GM19035 (cell line): ENCODE measurements around the gene SDCCAG8.

Experiments used
- ATAC-seq: cut with Tn5 transposase; IDR thresholded peaks from one replicate; pipeline ENCODE4 v1.9.1; 2021; ENCODE audit not compliant: unreplicated experiment

Gene SDCCAG8

DNA sequence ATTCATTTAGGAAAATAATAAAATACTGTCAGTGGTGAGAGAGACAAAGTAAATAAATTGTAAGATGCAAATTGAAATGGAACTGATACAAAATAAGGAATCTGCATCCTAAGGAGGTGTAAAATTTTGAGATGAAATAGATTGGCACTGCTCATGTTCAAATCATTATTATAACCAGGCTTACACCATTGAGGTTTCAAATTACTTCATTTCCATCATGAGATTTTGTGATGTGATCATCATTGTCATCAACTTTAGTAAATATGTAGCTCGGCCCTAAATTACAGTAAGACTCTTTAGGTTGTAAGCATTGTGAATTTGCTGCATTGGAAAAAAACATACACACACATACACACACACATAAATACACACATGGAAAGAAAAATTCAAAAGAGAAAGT is 123.4 kb downstream of the SDCCAG8 start:
- ATAC-seq, result no peak

DNA sequence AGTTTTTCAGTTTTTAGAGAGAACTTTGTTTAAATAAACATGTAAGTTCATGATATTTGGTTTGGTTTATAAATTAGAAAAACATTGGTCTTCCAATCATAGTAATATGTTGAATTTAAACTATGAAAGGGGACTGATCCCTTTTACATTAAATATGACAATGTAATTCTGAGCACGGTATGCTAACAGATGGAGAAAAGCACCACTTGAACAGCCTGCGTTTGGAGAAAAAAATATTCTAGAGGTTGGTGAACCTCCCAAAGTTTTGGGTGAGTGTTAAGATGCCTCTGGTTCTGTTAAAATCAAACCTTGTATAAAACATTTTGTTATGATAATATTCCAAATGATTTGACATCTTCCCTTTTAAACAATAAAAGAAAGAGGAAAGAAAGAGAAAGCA is 123.9 kb downstream of the SDCCAG8 start:
- no peak for ATAC-seq

DNA sequence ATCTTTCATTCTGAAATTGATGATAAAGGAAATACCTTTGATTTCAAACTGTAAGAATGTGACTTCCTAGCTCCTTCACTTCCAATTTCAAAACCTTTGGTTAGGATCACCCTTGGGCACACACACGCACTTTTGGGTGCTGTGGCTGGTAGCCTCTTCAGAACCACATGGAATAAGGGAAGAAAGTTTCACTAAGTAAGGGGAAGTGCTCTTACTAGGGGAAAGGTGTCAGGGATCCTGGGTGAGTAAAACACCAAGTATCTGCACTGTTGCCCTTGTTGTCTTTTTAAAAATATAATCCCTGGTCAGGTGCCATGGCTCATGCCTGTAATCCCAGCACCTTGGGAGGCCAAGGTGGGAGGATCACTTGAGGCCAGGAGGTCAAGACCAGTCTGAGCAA is 132.4 kb downstream of the SDCCAG8 start:
- ATAC-seq, result no peak

DNA sequence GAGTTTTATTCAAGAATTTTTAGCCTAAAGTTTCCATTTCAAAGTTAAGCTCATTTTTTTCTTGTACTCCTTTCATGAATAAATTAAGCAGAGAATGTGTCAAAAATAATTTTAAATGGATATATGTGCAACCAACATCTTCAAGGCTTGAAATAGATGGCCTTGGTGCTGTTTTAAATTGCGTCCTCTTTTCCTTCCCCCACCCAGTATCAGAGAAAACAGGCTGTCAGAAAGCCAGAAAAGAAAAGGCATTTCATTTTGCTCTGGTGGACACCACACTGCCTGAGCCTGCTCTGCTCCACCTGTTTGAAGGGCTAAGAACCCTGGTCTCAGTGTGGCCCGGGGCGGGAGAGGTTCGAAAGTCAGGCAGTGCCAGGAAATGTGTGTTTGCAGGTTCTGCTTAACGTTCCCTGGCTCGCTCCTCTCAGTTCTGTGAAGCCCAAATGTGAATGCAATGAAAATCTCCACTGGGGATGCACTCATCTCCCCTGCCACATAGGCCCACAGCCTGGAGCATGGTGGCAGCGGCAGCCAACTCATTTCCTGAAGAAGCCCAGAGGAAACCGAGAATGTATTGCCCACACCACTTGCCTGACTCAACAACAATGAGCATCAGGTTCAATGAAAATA is 134.4 kb downstream of the SDCCAG8 start:
- ATAC-seq, result no peak

DNA sequence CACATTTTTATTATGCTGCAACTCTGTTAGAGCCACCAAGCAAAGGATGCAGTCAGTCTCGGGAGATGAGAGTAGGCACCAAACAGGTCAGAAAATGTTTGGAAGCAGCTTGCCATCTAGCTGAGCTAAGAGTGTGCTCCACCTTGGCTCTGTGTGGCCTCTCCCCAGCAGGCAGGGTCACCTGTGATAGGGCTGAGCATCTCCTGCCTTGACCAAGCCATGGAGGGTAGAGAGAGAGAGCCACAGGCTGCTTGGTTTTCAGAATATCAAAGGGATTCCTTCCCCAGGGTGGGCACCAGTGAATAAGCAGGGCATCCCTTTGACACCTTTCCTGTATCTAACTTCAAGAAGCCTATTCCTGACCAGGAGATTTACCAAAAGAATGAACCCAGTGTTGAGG is 135.5 kb downstream of the SDCCAG8 start:
- ATAC-seq, result no peak

DNA sequence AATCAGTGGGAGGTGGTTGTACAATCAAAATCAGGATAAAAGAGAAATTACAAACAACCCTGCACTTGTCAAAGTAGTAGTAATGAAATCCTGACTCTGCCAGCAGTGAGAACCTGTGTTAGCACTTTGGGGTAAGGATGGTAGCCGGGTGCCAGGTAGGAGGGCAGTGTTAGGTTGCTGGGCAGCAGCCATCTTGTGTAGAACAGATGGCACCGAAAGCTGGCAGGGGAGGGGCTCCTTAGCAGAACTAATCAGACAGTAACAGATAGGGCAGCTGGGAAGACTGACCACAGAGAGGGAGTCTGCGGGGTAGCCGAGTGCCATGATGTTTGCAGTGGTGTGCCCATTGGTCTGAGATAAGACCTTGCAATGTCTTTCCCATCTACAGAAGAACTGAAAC is 137.3 kb downstream of the SDCCAG8 start:
- ATAC-seq, result no peak

DNA sequence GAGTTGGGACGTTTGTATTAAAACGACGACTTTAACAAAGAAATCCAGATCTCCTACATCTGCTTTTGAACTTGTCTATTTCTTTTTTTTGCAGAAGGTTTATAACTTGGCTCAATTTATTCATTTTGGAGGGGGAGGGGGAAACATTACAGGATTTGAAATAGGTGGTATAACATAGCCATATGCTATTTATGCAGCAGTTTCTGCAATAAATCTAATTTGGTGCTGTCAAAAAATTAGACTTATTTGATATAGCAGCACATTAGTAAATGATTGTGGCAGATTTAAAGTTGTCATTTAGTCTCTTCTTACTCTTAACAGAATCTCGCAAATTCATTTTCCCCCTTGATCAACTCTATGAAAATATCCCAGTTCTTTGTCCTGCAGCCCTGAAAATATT is 138.2 kb downstream of the SDCCAG8 start:
- no peak for ATAC-seq

DNA sequence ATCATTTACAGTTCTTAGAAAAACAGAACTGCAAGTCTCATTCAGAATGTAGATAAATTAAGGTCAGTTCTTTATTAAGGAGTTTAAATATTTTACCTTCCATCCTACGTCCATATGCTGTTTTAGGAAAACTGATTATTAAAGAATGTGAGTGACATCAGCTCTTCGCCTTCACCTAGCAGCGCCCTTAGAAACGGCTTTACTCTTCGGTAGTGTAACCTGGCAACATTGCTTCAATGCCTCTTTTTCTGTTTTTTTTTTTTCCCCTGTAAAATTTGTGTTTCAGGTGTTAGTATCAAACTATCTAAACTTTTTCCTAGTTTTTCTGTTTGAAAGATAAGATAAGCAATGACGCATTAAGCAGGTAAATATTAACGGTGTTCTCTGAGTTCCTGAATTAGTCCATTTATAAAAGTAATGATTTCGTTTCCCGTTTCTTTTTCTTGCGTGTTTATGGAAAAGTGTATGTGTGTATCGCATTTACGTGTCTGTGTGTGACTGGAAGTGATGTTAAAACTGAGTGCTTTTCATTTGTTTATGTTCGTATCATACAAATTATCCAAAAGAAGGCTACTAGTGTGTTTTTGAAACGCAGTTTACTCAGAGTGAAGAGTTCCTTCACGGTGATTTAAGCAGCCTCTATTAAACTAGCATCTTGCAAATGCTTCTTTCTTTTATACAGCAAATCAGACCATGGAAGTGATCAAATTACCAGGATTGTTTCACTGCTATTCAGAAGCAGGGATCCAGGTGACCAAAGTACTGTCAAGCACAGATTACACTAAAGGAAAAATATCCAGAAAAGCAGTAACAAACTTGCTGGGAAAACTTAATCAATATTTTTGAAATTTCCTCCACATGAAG is 139.0 kb downstream of the SDCCAG8 start:
- ATAC-seq, result no peak

DNA sequence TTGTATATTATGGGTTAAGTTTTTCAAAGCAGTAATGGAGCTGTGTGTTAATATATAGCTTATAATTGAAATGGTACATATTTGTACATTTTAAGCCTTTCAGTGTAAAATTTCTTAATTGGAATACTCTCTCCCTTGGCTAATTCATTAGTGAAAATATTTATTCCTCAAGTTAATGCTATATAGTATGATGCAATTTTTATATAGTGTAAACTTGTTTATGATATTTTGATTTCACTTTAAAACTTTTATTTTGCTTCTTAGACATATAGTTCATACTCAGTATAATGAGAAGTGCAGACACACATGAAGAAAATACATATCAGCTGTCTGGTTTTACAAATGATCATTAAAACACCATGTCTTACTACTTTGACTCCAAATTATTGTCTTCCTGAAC is 140.6 kb downstream of the SDCCAG8 start:
- ATAC-seq, result no peak

DNA sequence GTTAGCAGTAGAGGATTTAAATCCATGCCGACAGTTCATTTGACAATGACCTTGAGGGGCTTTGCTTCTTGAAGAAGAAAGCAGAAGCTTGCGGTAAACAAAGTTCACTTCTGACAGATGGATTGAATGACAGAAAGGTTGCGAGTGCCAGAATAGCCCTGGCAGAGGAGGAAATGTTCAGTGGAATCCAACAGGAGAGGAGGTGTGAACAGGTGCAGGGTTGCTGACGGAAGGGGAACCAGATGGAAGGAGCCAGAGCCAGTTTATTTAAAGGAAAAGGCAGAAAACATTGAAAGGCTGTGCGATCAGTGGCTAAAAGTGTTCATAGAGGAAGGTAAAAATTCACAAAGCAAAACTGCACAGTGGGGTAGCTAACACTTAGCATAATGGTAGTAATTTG is 141.0 kb downstream of the SDCCAG8 start:
- no peak for ATAC-seq

DNA sequence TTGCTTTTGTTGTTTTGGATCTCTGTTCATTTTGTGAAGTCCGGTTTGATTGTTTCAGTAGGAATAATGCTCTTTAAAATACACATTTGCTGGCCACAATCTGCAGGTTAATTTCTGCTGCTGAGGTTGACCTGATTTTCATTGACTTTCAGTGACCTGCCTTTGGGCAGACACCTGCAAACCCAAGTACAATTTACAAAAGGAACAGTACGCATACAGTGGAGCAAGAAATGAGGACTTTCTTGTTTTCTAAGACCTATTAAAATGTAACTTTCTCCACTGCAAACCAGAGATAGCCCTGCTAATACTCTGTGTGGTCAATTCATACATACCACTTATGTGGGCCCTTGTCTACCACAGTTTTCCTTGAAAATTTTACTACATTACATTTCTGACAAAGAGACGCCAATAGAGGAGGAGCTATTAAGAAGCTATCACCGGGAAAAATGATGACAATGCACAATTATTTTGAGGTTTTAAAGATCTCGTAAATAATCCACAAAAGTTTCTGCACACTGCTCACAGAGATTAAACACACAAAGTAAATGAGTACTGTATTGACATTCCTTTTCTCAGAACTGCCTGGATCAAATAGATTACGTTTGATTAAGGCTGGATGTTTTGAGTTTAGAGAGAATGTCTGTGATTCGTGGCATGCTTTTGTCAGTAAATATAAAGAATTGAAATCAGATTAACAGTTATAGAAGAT is 141.9 kb downstream of the SDCCAG8 start:
- ATAC-seq, result no peak

DNA sequence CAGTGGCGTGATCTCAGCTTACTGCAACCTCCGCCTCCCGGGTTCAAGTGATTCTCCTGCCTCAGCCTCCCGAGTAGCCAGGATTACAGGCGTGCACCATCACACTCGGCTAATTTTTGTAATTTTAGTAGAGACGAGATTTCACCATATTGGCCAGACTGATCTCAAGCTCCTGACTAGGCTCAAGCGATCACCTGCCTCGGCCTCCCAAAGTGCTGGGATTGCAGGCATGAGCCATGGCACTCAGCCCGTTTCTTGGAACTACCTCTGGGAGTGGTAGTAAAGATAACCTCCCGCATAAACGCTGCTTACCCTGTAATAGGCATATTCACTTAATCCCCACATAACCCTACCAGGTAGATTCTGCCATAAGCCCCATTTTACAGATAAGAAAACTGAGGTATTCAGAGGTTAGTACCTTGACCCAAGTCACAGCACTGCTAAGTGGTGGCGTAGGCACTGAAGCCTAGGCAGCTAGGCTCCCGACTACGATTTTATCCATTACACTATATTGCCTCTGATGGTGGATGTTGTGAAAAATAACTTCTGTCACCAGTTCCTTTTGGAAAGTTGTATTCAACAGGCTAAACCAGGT is 143.8 kb downstream of the SDCCAG8 start:
- no peak for ATAC-seq

DNA sequence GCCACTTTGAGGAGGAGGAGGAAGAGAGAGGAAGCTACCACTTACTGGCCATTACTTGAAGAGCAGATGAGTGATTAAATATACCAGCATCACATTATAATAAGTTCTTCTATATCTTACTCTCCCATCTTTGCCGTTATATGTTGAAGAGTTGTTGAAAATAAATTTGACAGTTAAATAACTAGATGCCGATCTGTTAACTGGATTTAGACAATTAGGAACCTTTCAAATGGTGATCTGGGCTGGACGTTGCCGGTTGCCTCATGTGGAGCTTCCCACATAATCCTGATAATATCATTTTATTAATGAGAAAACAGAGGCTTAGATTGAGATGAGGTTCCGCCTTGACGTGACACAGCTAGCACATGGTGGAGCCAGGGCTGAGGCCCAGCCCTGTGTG is 147.0 kb downstream of the SDCCAG8 start:
- no peak for ATAC-seq

DNA sequence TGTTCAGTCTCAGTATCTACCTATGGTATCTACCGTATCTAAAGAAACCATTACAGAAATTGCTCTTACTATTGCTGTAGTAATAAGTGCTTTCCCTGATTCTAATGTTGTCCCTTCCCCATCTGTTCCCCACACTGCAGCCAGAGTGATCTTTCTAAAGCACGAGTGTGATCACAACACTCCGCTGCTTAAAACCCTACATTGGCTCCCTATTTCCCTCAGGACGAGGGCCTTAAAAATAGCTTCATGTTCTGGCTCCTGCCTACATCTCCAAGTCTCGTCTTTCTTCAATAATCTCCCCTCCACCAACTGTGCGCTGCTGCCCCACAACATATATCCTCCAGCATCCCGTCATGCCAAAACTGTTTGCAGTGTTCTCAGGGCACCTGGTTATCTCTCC is 150.6 kb downstream of the SDCCAG8 start:
- ATAC-seq, result no peak

DNA sequence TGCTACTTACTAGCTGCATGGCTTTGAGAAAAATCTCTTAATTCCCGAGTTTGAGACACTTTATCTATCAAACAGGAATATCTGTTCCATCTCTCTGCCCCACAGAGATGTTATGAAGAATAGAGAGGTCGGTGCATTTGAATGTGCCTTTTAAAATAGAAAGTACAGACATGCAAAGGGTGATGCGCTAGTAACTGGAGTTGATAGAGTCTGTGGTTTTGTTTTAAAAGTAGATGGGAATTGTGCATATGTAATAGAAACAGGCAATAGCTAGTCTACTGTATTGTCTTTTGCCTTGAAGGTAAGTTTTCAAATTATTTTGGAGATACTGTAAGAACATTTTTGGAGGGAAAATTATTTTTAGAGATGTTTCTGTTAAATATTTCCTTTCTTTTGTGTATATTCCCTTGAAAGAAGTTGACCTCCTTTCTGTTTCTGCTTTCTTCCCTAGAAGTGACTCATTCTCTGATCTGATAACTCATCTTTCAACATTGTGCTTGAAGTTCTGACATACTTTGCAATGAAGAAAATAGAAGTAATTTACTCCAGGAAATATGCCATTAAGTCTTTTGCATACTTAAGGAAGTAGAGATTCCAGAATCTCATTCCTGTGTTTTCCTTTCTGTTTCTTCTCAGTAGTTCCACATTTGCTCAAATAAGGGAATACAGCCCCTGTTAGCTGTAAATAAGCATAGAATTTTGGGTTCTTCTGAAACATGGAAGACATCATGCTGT is 151.6 kb downstream of the SDCCAG8 start:
- ATAC-seq, result no peak

DNA sequence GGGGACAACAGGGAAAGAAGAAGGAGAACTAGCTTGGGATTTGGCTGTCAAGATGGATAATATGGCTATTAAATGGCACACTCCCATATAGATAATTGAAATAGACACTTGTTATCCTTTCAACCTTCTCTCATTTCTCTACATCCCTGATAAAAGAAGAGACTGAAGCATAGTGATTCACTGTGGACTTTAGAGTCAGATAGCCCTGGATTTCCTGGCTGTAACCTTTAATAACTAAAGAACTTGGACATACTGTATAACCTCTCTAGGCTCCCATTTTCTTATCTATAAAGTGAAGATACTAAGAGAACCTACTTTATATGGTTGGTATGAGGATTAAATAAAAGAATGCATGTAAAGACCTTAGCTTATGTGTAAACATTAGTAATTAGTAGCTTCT is 152.6 kb downstream of the SDCCAG8 start:
- ATAC-seq, result no peak

DNA sequence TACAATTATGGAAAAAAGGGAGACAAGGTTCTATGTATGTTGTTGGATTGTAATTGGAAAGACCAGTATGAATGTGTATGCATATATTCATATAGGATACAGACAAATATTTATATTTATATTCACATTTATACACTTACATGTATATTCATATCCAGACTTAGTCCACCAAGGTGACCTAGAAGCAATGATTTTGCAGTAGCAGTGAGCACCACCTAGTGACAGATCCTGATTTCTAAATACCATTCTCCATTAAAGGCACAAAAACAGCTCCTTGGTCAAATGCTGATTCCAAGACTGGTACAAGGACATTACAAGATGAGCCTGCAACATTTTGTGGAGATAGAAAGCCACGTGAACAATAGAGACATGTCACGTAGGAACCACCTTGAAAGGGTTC is 153.4 kb downstream of the SDCCAG8 start:
- no peak for ATAC-seq

DNA sequence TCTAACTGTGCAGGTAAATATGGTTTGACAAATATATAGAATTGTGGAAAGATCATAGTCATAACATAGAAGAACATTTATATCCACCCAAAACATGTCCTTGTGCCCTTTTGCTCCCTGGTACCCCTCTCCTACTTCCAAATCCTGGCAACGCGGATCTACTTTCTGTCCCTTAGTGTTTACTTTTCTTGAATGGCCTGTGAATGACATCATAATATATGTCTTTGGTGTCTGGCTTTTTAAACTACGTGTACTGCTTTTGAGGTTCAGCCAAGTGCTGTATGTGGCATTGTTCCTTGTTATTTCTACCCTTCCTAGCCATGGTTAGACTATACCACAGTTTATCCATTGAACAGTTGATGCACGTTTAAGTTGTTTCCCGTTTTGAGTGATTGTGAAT is 155.6 kb downstream of the SDCCAG8 start:
- ATAC-seq, result no peak

DNA sequence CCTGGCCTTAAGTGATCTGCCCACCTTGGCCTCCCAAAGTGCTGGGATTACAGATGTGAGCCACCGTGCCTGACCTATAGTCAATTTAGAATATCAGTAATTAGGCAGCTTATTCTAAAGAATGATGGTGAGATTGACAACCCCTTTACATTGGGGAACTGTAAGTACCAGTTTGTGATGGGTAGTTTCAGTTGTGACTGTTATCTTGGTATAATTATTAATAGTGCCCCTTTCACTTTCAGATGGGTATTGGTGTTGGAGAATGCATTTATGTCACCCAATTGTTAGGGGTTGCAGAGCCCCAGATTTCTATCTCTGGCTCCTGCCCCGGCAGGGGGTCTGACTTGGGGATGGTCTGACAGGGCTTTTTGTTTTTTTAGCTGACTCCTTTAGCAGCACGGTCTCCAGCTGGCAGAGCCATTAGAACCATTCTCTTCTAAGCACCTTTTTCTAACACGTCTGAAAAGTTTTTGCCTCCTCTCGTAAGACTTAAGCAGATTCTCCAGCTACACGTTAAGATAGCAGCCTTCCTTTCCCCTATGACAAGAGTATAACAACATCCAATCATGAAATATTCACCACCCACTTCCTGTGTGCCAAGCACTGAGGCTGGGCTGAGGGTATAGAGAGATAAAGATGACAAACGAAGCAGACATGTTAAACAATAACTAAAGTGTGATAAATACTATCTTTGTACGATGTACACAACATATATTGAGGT is 157.8 kb downstream of the SDCCAG8 start:
- ATAC-seq, result no peak

DNA sequence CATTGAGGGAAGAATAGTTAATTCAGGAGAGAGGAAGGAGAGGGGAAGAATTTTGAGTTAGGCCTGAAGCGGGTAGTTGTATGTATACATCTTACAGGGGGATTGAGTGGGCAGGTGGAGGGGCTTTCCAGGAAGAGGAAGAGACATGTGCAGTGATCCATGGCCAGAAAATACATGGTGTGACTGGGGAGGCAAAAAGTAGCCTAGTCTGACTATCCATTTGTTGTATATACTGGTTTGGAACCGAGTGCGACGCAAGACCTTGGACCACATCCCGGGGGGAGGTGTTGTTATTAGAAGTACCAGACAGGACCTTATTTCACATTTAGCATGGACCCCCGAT is 158.3 kb downstream of the SDCCAG8 start:
- no peak for ATAC-seq
